Fibroblast of lung (primary cell): ENCODE measurements around the gene GCC1. TPM values are rescaled to one million over a fixed set of nuclear protein-coding genes. Genes with fewer than 3 reads are reported as not detected.

Experiments
- DNase-seq, 2 donors: peaks; one replicate each; pipeline versions ENCODE4 v3.0.0 to v3.0.0-alpha.2; 2010; ENCODE audit warnings: low read depth in 2 of 2
- H2AFZ ChIP-seq: 2 replicates; pipeline ENCODE4 v1.5.1; 2012; ENCODE audit warnings: low read length, control low read depth, inconsistent platforms
- H3K27ac ChIP-seq: 2 replicates; pipeline ENCODE4 v1.5.1; 2011; ENCODE audit warnings: low read length, control low read depth; ENCODE audit not compliant: insufficient read depth
- H3K27me3 ChIP-seq: 2 replicates; pipeline ENCODE4 v1.5.1; 2011; ENCODE audit warnings: mild to moderate bottlenecking, low read length; ENCODE audit not compliant: control insufficient read depth, insufficient read depth
- H3K36me3 ChIP-seq: 2 replicates; pipeline ENCODE4 v1.5.1; 2011; ENCODE audit warnings: low read length; ENCODE audit not compliant: control insufficient read depth, insufficient read depth
- H3K4me1 ChIP-seq: 2 replicates; pipeline ENCODE4 v1.5.1; 2011; ENCODE audit warnings: low read length; ENCODE audit not compliant: control insufficient read depth, insufficient read depth; ENCODE audit errors: extremely low read depth
- H3K4me2 ChIP-seq: 2 replicates; pipeline ENCODE4 v1.5.1; 2011; ENCODE audit warnings: low read length, control low read depth; ENCODE audit not compliant: insufficient read depth; ENCODE audit errors: extremely low read depth
- H3K4me3 ChIP-seq, 4 experiments: fragments of 200-600 bp in 1 of 4; sonication (generic) in 1 of 4; replicated peaks in 1 of 4; 2 replicates each; pipeline ENCODE4 v1.5.1; 2011 to 2016; ENCODE audit warnings: low read length in 4 of 4, low read depth in 3 of 4, mild to moderate bottlenecking in 3 of 4, control low read depth in 2 of 4, inconsistent platforms in 1 of 4, mixed read lengths in 1 of 4; ENCODE audit not compliant: insufficient read depth in 1 of 4; ENCODE audit errors: control extremely low read depth in 1 of 4
- H3K79me2 ChIP-seq: 2 replicates; pipeline ENCODE4 v1.5.1; 2012; ENCODE audit warnings: mild to moderate bottlenecking, low read length, inconsistent platforms; ENCODE audit not compliant: control insufficient read depth, insufficient read depth
- H3K9ac ChIP-seq: 2 replicates; pipeline ENCODE4 v1.5.1; 2011; ENCODE audit warnings: mild to moderate bottlenecking, low read length, control low read depth; ENCODE audit not compliant: insufficient read depth
- H3K9me3 ChIP-seq: 2 replicates; pipeline ENCODE4 v1.5.1; 2012; ENCODE audit warnings: low read depth, low read length; ENCODE audit not compliant: control insufficient read depth, insufficient read depth
- H4K20me1 ChIP-seq: 2 replicates; pipeline ENCODE4 v1.5.1; 2011; ENCODE audit warnings: low read length; ENCODE audit not compliant: control insufficient read depth, insufficient read depth; ENCODE audit errors: extremely low read depth
- CTCF ChIP-seq, 2 donors: IDR thresholded peaks in 1 of 2; conservative IDR thresholded peaks in 1 of 2; 1 replicate in 1 of 2; 2 replicates in 1 of 2; pipeline ENCODE4 v1.5.1; 2011 to 2012; ENCODE audit warnings: low read length in 2 of 2, control low read depth in 1 of 2, inconsistent platforms in 1 of 2, low read depth in 1 of 2, mild to moderate bottlenecking in 1 of 2
- EZH2 ChIP-seq: IDR thresholded peaks from 2 replicates; pipeline ENCODE4 v1.5.1; 2012; ENCODE audit warnings: low read length, control low read depth, mild to moderate bottlenecking; ENCODE audit errors: missing control alignments
- polyA plus RNA-seq, 2 donors: library from polyadenylated mRNA; depleted of rRNA in 1 of 2; stranded (reverse) in 1 of 2; unstranded in 1 of 2; fragments of >200 nt; gene quantifications; 2 replicates each; pipeline ENCODE4 v1.2.1, GENCODE V29; 2011 to 2012; ENCODE audit warnings: missing spikeins in 1 of 2
- total RNA-seq: library from RNA; depleted of rRNA; stranded (reverse); fragments of >200 nt; gene quantifications from 2 replicates; pipeline ENCODE4 v1.2.1, GENCODE V29; 2014

Gene GCC1
- total and polyA plus RNA-seq, 2 donors (not counting 1 experiment from before 2014, with no cell fraction given), result 8.0 to 38.8 TPM

DNA sequence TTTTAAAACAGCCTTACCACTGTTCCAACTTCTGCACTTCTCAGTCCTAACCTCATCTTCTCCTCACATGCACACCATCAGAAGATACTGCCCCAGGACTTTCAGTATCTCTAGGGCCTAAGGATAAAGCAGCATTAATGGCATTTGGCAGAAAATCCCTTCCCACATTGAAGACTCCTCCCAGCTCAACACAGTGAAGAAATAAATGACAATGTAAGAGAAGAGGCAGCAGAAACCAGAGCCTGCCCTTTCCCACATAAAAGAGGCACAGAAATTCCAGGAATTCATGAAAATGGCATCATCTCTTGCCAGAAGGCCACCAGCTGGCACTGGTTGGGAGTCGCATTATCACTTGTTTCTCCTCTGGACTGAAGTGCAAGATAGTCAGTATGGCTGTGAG lies 3.7 kb downstream of the GCC1 start:
- TF ChIP-seq EZH2 (no peak), CTCF (conservative IDR thresholded peaks at IDR 0.05 in 1 of 2, IDR thresholded peaks at IDR 0.05 in 1 of 2; ENCODE audit: low read depth in 1 of 2, low read length in 2 of 2) (no peak)
- no peak for DNase-seq
- Histone ChIP-seq H3K9ac (no peak overlapping the region), H3K36me3 (peaks cover 2% of the 10 kb centered on the region), H3K79me2 (peaks cover 23% of the 10 kb centered on the region), H3K9me3 (no peaks in the 10 kb centered on the region), H3K4me3 (no peak overlapping the region), H2AFZ (no peak overlapping the region), H4K20me1 (no peaks in the 10 kb centered on the region), H3K4me1 (peaks cover 6% of the 10 kb centered on the region), H3K27me3 (no peaks in the 10 kb centered on the region), H3K27ac (no peak overlapping the region), H3K4me2 (no peak overlapping the region)

- TF ChIP-seq CTCF (conservative IDR thresholded peaks at IDR 0.05 in 1 of 2, IDR thresholded peaks at IDR 0.05 in 1 of 2; ENCODE audit: low read depth in 1 of 2, low read length in 2 of 2) (no peak), EZH2 (no peak)
These were observed 4.8 kb downstream of the GCC1 start for GRCh38 chr7:127580612-127581011.

DNA sequence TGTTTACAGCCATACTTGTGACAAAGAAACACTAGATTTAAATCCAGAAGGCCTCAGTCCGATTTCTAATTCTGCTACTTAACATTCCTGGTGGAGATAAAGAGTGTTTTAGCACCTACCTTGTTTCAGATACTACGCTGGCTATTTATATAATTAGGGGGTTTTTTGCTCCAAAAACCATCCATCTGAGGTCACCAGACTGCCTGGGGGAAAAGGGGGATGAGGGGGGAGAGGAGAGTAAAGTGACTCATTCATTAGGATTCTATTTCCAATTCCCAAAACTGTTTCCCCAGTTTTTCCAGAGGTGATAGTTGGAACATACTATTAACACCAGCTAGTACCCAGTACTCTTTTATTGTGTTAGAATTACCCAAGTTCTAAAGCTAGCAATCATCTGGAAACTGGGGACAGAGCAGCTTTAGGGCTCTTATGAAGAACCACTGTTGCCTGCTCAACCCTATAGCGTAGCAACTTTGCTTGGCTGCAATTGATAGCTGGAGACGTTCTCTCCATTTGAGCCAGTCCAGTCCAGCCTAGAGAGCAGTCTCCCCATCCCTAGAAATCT lies 6.6 kb downstream of the GCC1 start:
- Histone ChIP-seq H3K36me3 (peaks cover 2% of the 10 kb centered on the region), H3K27ac (no peak overlapping the region), H3K9me3 (no peaks in the 10 kb centered on the region), H3K4me1 (peaks cover 3% of the 10 kb centered on the region), H3K4me3 (no peak overlapping the region), H3K79me2 (peaks cover 11% of the 10 kb centered on the region), H3K27me3 (no peaks in the 10 kb centered on the region), H3K4me2 (no peak overlapping the region), H3K9ac (no peak overlapping the region), H2AFZ (no peak overlapping the region), H4K20me1 (no peaks in the 10 kb centered on the region)
- TF ChIP-seq CTCF (conservative IDR thresholded peaks at IDR 0.05 in 1 of 2, IDR thresholded peaks at IDR 0.05 in 1 of 2; ENCODE audit: low read depth in 1 of 2, low read length in 2 of 2), result no peak
- no peak for TF ChIP-seq EZH2
- DNase-seq, result no peak

More at GRCh38 chr7:127580612-127581011, 4.8 kb downstream of the GCC1 start:
- Histone ChIP-seq H3K9me3 (no peaks in the 10 kb centered on the region), H3K9ac (no peak overlapping the region), H3K27me3 (no peaks in the 10 kb centered on the region), H3K36me3 (peaks cover 2% of the 10 kb centered on the region), H2AFZ (no peak overlapping the region), H3K4me2 (no peak overlapping the region), H3K27ac (no peak overlapping the region), H3K4me3 (no peak overlapping the region), H3K79me2 (peaks cover 23% of the 10 kb centered on the region), H4K20me1 (no peaks in the 10 kb centered on the region), H3K4me1 (peaks cover 3% of the 10 kb centered on the region)
- no peak for DNase-seq
